HPDE6-E6E7 (cell line): ENCODE data around the gene FA2H.

Source experiments
- DNase-seq: peaks from one replicate; pipeline ENCODE4 v3.0.0; 2011; ENCODE audit warnings: missing footprints; ENCODE audit errors: extremely low spot score

FA2H gene

DNA sequence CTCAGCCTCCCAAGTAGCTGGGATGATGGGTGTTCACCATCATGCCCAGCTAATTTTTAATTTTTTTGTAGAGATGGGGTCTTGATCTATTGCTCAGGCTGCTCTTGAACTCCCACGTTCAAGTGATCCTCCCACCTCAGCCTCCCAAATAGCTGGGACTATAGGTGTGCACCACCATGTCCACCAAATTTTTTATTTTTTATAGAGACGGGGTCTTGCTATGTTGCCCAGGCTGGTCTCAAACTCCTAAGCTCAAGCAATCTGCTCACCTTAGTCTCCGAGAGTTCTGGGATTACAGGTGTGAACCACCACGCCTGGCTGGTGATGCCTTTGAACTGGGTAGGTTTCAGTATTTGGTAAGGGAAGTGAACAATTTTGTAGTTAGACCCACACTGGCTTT lies 30.1 kb downstream of the FA2H start:
- DNase-seq, result no peak

GRCh38 chr16:74743668-74744299 lies 30.8 kb downstream of the FA2H start:
- peak; percentile 96 for DNase-seq

GRCh38 chr16:74743045-74743667 lies 31.5 kb downstream of the FA2H start:
- DNase-seq, result no peak

GRCh38 chr16:74742051-74742481 lies 32.6 kb downstream of the FA2H start:
- DNase-seq, result no peak

DNA sequence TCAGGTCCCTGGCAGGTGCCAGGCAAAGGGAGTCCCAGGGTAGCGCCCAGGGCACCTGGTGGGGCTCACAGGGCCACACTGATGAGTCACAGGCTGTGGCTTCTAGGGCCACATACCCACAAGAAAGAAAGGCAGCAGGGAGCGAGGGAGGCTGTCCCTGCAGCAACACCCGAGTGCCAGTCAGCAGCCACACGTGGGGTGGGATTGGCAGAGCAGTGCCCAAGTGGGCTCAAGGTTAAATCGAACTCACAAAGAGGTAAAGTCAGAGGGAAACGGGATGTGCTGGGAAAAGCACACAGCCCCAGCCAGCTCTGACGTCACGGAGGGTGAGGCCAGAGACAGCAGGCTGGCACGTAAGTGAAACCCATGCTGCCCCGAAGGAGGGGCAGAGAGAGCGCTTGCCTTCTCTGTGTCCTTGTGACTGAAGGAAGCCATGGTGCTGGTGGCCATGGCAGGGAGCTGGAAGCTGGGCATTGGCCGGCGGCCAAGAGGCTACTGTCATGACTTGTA lies 33.8 kb downstream of the FA2H start:
- peak; percentile 93 for DNase-seq

GRCh38 chr16:74739275-74739674 lies 35.3 kb downstream of the FA2H start:
- no peak for DNase-seq

DNA sequence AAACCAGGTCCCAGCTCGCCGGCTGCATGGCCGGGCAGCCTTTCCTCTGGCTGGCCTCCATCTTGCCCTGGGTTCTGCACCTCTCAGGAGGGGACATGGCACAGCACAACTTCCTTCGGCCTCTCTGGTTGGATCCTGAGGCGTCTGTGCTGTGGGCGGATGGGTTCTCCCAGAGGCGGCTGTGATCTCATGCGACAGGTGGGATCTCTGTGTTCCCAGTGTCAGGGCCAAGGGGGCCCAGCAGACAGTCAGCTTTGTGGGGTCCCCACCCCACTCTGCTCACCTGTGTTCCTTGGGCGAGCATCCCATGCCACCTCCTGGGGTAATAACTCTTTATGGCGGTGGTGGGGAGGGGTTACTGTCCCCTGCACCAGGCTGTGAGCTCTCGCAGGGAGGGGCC lies 35.8 kb downstream of the FA2H start:
- no peak for DNase-seq

DNA sequence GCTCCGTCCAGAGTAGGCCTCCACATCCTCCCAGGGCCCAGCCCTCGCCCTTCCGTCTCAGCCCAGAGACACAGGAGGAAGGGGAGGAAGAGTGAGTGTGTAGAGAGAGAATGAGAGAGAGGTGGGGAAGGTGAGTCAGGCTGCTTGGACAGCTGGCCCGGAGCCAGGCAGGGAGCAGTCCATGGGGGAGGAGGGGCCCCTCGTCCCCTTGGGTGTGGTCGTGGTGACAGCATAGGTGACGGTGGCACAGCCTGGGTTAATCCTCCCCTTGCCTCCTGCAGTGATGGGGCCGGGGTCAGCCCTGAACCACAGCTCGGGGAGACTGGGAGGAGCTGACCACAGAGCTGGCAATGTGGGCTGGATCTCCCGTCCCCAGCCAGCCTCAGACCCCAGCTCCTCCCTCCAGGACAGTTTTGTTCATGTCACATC lies 36.5 kb downstream of the FA2H start:
- DNase-seq, result peak; percentile 53

DNA sequence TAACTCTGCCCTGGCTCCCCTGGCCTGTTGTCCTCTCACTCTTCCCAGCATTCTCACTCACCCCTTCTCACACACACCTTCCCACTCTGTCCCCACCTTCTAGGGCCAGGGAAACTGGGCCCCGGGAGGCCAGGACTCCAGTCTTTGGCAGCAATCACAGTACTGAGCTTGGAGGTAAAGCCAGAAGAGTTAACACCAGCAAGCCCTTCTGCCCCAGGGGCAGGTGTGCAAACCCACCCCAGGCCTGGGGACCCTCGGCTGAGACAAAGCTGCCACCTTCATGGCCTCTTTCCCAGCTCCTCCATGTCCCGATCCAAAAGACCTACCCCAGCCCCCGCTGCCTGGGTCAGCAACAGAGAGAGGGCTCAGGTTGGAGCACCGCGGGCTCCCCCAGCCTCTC lies 37.1 kb downstream of the FA2H start:
- DNase-seq, result no peak

GRCh38 chr16:74736531-74737157 lies 38.0 kb downstream of the FA2H start:
- DNase-seq, result no peak

GRCh38 chr16:74735554-74735953 lies 39.1 kb downstream of the FA2H start:
- no peak for DNase-seq

DNA sequence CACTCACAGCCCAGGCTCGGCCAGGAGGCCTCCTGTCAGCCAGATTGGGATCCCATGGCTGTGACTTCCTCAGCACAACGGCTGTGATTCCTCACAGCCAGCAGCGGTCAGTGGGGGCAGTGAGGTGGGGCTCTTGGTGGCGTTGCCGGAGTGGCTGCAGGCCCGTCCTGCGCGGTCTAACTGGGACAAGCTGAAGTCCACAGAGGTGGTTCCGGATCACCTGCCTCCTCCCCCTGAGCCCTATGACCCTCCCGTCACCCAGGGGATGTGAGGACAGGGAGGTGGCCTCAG lies 39.5 kb downstream of the FA2H start:
- no peak for DNase-seq

- no peak for DNase-seq
Measured at GRCh38 chr16:74734361-74735161, 40.1 kb downstream of the FA2H start.

DNA sequence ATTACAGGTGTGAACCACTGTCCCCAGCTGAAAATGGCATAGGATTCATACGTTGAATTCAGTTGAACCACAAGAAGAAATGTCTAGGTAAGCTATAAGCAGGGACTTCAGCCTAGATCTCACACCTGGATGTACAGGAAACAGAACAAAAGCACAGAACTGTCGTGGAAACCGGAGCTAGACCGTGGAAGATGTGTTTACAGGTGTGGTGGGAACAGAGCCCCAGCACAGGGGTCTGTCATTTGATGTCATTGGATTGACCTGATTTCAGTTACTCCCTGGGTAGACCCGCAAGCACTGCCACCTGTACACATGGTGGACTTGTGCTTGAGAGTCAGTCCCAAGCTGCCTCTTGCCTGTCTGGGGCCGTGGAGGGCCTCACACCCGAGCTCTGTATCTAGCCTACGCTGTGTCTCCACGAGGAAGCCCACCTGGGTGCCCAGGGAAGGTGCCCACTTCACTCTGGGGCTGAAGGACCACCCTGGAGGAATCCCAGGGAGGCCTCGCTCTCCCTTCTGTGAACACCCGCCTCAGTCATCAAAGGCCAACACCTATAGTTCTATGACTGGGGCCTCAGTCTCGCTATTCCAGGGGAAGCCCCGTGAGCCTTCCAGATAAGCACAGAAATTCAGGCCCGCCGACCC lies 41.8 kb downstream of the FA2H start:
- no peak for DNase-seq

DNA sequence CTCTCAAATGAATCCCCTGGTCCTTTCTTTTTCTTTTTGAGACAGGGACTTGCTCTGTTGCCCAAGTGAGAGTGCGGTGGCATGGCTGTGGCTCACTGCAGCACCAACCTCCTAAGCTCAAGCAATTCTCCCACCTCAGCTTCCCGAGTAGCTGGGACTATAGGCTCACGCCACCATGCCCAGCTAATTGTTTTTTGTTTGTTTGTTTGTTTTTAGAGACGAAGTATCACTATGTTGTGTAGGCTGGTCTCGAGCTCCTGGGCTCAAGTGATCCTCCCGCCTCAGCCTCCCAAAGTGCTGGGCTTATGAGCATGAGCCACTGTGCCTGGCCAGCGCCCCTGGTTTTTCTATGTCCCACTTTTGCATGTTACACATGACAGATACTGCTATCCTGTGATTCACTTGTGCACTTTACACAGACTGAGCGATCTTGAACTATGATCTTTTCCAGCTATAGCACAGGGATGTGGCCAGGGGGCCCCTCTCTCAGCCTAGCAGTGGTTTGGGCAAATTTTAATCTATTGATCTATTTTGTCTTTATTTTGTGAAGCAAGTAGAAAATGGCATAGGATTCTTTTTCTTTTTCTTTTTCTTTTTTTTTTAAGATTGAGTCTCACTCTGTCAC lies 42.7 kb downstream of the FA2H start:
- no peak for DNase-seq

DNA sequence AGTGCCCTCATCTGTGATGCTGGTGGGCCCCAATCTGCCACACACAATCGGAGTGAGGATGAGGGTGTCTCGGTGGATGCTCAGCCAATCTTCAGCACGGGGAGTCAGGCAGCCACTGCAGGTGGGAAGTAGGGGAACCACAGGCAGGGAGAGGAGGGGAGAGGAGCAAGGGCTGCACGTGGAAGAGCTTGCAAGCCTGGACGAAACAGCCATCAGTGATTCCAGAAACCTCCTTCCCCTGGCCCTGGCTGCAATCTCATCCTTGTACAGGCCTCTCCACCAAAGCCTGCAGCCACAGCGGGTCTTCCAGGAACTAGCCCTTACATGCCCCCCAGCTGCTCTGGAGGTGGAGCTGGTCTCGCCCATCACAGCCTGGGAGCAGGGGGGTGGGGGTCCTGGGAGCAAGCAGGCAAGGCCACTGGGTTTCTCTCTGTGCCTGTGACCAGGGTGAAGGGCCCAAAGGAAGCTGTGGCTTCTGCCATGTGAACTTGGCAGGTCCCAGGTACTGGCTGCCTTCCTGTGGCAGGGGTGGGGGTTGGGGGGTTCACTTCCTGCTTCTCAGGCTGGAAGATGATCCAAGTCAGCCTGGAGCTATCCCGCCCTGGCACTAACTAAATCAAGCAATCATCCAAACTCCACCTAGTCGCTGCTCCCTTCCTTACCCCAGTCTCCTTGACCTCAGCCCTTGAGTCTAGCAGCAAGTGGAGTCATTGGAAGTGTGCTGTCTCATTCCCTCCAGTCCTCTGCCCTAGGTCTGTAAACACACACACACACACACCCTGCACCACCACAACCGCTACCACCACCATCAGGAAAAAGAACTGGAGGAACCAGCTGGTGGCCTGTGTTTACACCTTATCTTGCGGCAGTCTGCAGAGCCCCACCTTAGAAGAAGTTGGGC lies 44.6 kb downstream of the FA2H start:
- peak; percentile 48 for DNase-seq

DNA sequence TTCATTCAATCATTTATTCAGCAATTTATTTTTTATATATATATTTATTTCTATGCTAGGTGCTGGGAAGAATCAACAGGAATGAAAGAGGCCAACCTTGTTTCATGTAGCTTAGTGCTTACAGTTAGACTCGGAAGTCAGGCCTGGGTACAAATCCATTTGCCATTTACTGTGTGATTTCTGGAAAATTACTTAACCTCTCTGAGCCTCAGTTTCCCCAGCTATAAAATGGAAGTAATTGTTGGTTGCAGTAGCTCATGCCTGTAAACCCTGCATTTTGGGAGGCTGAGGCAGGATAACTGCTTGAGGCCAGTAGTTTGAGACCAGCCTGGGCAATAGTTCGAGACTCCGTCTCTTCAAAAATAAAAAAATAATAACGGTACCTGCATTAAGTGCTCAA lies 46.7 kb downstream of the FA2H start:
- DNase-seq, result no peak

GRCh38 chr16:74726716-74727115 lies 47.9 kb downstream of the FA2H start:
- DNase-seq, result no peak

- DNase-seq, result no peak
Measured at GRCh38 chr16:74725651-74726455, 48.8 kb downstream of the FA2H start.
